Panc1 (cell line): ENCODE data around the gene NOP16. TPM values are rescaled to one million over a fixed set of nuclear protein-coding genes. Genes with fewer than 3 reads are reported as not detected.

Experiments used
- ATAC-seq: fragments of 200-7000 bp; cut with Tn5 transposase; 2 replicates; pipeline ENCODE4 v1.9.1; 2020; ENCODE audit warnings: mild to moderate bottlenecking, moderate library complexity
- BruUV-seq: library from RNA; stranded (reverse); fragments of 400-500 nt; replicated peaks from 2 replicates; lab custom pipeline; 2021; lab: Mats Ljungman, UMichigan
- CTCF ChIA-PET: fragments of 300-600 bp; sonication (Branson Sonifier 250); formaldehyde crosslinking; loops from one replicate; lab custom pipeline; 2022; ENCODE audit warnings: antibody characterized with exemption; lab: Charles Lee
- POLR2A ChIA-PET: fragments of 300-600 bp; sonication (Branson Sonifier 250); formaldehyde crosslinking; loops from one replicate; lab custom pipeline; 2022; ENCODE audit warnings: antibody characterized with exemption; lab: Charles Lee
- DNase-seq: peaks from one replicate; pipeline ENCODE4 v3.0.0-alpha.2; 2010; ENCODE audit warnings: low read depth, low spot score
- H3K27ac ChIP-seq: 2 replicates; pipeline ENCODE4 v1.5.1; 2011; ENCODE audit warnings: mild to moderate bottlenecking, low read length, inconsistent platforms
- H3K27me3 ChIP-seq: fragments of 200-500 bp; sonication (Bioruptor generic); 2 replicates; pipeline ENCODE4 v1.6.0; 2014; ENCODE audit warnings: low read length, inconsistent platforms; ENCODE audit not compliant: control insufficient read depth, insufficient read depth
- H3K36me3 ChIP-seq: fragments of 200-500 bp; sonication (Bioruptor generic); 2 replicates; pipeline ENCODE4 v1.5.1; 2014; ENCODE audit warnings: inconsistent platforms, mild to moderate bottlenecking, low read length, moderate library complexity; ENCODE audit not compliant: control insufficient read depth, insufficient read depth
- H3K4me1 ChIP-seq: 2 replicates; pipeline ENCODE4 v1.5.1; 2011; ENCODE audit warnings: inconsistent platforms, mild to moderate bottlenecking, low read length, moderate library complexity; ENCODE audit not compliant: control insufficient read depth, insufficient read depth
- H3K4me3 ChIP-seq, 2 experiments: 2 replicates each; pipeline ENCODE4 v1.5.1; 2011 to 2012; ENCODE audit warnings: low read depth in 2 of 2, low read length in 2 of 2, mild to moderate bottlenecking in 2 of 2, inconsistent platforms in 1 of 2, moderate library complexity in 1 of 2
- H3K9me3 ChIP-seq: fragments of 200-500 bp; sonication (Bioruptor generic); 2 replicates; pipeline ENCODE4 v1.5.1; 2014; ENCODE audit warnings: low read depth, mild to moderate bottlenecking, inconsistent platforms, low read length, moderate library complexity; ENCODE audit not compliant: control insufficient read depth, insufficient read depth
- CTCF ChIP-seq: fragments of 450-650 bp; IDR thresholded peaks from 2 replicates; pipeline ENCODE4 v1.5.1; 2017; ENCODE audit warnings: mild to moderate bottlenecking
- POLR2AphosphoS5 ChIP-seq: IDR thresholded peaks from 2 replicates; pipeline ENCODE4 v1.6.1; 2012; ENCODE audit warnings: mild to moderate bottlenecking, low read depth, low read length, moderate library complexity
- REST ChIP-seq, 2 experiments: IDR thresholded peaks; 2 replicates each; pipeline ENCODE4 v1.6.1; 2011 to 2012; ENCODE audit warnings: low read depth in 2 of 2, control low read depth in 1 of 2, low read length in 1 of 2, mild to moderate bottlenecking in 1 of 2, moderate library complexity in 1 of 2; ENCODE audit not compliant: insufficient read depth in 1 of 2
- SIN3A ChIP-seq: IDR thresholded peaks from 2 replicates; pipeline ENCODE4 v1.6.1; 2012; ENCODE audit warnings: low read depth, mild to moderate bottlenecking, low read length, moderate library complexity, borderline replicate concordance; ENCODE audit not compliant: insufficient read depth
- TCF7L2 ChIP-seq: IDR thresholded peaks from 2 replicates; pipeline ENCODE4 v1.6.1; 2011; ENCODE audit warnings: mild to moderate bottlenecking, low read depth, low read length, inconsistent platforms
- in situ Hi-C: cut with HindIII; loops from 2 replicates; pipeline ENCODE4 v1.10.0; 2016; ENCODE audit warnings: low sequenced_read_pairs, low pct_unique_long_range_greater_than_20kb
- intact Hi-C: fragments of 100-400 bp; cut with micrococcal nuclease; formaldehyde crosslinking; loops from one replicate; pipeline ENCODE4 v1.10.0; 2022; ENCODE audit not compliant: unreplicated experiment
- total RNA-seq: library from RNA; stranded (reverse); gene quantifications from one replicate; pipeline ENCODE4 v1.2.1, GENCODE V29; 2021; ENCODE audit not compliant: unreplicated experiment

The NOP16 gene
- total RNA-seq, 1 experiment from 2014 or later, result 76.2 TPM

DNA sequence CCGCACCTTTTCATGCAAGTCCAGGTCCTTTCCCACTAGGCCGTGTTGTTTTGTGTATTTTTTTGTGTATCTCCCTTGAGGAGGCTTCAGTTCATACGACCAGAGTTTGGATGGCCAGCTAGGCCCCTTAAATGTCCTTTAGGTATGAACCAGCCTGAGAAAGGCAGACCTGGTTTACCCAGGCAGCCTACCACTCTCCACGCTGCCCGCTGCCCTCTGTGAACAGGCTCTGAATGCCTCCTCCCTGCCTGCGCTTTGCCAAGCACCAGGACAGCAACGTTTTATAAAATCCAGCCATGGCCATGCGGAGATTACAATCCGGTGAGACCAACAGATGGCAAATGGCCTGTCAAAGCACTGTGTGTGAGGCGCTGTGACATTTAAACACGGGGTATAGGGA lies 28.6 kb upstream of the NOP16 start:
- in situ Hi-C loops, result no loop called here
- no peaks in the 10 kb centered on the region for H3K36me3 ChIP-seq
- BruUV-seq, result no TSS peak
- no peaks in the 10 kb centered on the region for H3K9me3 ChIP-seq
- intact Hi-C loops, result loop anchor here (10.0 kb wide), 1 partner anchor 78 kb away; no protein-coding TSS in a partner anchor
- CTCF ChIA-PET, result interaction anchor here (0.6 to 1.4 kb wide), 4 partner anchors 31 to 127 kb away, joined by 3 to 9 read pairs (median 6); partner anchors contain the start of genes FAF2 and RNF44
- POLR2A ChIA-PET, result interaction anchor here (0.6 kb wide), 1 partner anchor 28 kb away, joined by 3 read pairs; no protein-coding TSS in a partner anchor
- TF ChIP-seq POLR2AphosphoS5 (no peak), SIN3A (no peak), REST (IDR thresholded peaks at IDR 0.05; ENCODE audit: insufficient read depth in 1 of 2, low read depth in 2 of 2, low read length in 1 of 2) (no peak), CTCF (no peak), TCF7L2 (no peak)
- DNase-seq (no peak), ATAC-seq (peak; percentile 5; the same call in 1 of the 2 replicates)
- H3K4me3 ChIP-seq, result peak overlapping the region in 1 of 2 experiments; percentile 18; a peak in 2 of 4 replicates
- no peaks in the 10 kb centered on the region for H3K27me3 ChIP-seq
- peaks cover 16% of the 10 kb centered on the region; the same call in 1 of the 2 replicates for H3K4me1 ChIP-seq
- H3K27ac ChIP-seq, result peak overlapping the region; percentile 70

GRCh38 chr5:176415952-176416924 lies 27.8 kb upstream of the NOP16 start, which contains the start of gene CLTB:
TSS of gene CLTB (minus strand) at chr5:176416539. CDS start at chr5:176416363, 176 bp downstream.
- intact Hi-C loops, result loop anchor here (10.0 kb wide), 1 partner anchor 79 kb away; no protein-coding TSS in a partner anchor
- no peaks in the 10 kb centered on the region for H3K36me3 ChIP-seq
- CTCF ChIA-PET, result interaction anchor here (0.5 to 1.4 kb wide), 7 partner anchors 32 to 240 kb away, joined by 3 to 9 read pairs (median 3); partner anchors contain the start of genes FAF2 and RNF44
- peak within 1 kb of the TSS; percentile 81 to 86 for H3K4me3 ChIP-seq
- no peaks in the 10 kb centered on the region for H3K9me3 ChIP-seq
- no peak for DNase-seq
- peaks cover 16% of the 10 kb centered on the region; the same call in 1 of the 2 replicates for H3K4me1 ChIP-seq
- BruUV-seq, result no TSS peak
- peak; percentile 98 for ATAC-seq
- in situ Hi-C loops, result no loop called here
- POLR2A ChIA-PET, result interaction anchor here (0.6 to 0.7 kb wide), 2 partner anchors 11 to 29 kb away, joined by 3 to 8 read pairs; no protein-coding TSS in a partner anchor
- H3K27me3 ChIP-seq, result no peaks in the 10 kb centered on the region
- TF ChIP-seq TCF7L2 (no peak), SIN3A (peak; percentile 83; the same call in 1 of the 2 replicates), CTCF (peak; percentile 99)
- peak within 1 kb of the TSS; percentile 81 for H3K27ac ChIP-seq
